22Rv1 (cell line): ENCODE results near the gene KCNA10.

Experiments used
- ZFX ChIP-seq: fragments of 450-650 bp; IDR thresholded peaks from 2 replicates; pipeline ENCODE4 v1.6.1; 2017; ENCODE audit warnings: antibody characterized with exemption, borderline replicate concordance
- TF ChIP-seq, protein P1 (sequence below): fragments of 450-650 bp; IDR thresholded peaks from 2 replicates; pipeline ENCODE4 v1.5.1; 2017; ENCODE audit warnings: mild to moderate bottlenecking

DNA sequence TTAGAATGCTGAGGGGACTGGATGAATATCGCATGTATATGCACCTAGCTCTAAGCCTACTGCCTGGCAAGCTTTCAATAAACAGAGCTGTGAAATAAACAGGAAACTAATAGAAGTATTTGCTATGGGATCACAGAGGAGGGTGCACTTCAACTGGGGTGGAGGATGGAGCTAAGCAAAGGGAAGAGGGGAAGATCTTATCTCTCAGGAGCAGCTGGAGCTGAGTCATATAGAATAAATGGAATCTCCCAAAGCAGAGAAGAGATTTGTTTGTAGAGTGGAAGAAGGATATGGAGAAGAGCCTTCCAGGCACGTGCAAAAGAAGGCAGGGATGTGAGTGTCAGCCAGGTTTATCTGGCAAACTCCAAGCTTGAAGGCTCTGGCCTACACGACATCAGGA is 17.0 kb upstream of the KCNA10 start:
- TF ChIP-seq, protein P1, sequence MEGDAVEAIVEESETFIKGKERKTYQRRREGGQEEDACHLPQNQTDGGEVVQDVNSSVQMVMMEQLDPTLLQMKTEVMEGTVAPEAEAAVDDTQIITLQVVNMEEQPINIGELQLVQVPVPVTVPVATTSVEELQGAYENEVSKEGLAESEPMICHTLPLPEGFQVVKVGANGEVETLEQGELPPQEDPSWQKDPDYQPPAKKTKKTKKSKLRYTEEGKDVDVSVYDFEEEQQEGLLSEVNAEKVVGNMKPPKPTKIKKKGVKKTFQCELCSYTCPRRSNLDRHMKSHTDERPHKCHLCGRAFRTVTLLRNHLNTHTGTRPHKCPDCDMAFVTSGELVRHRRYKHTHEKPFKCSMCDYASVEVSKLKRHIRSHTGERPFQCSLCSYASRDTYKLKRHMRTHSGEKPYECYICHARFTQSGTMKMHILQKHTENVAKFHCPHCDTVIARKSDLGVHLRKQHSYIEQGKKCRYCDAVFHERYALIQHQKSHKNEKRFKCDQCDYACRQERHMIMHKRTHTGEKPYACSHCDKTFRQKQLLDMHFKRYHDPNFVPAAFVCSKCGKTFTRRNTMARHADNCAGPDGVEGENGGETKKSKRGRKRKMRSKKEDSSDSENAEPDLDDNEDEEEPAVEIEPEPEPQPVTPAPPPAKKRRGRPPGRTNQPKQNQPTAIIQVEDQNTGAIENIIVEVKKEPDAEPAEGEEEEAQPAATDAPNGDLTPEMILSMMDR, result no peak
- TF ChIP-seq ZFX, result no peak
